IMR-90 (cell line): Measurements from ENCODE around the gene GRK5. TPM values are rescaled to one million over a fixed set of nuclear protein-coding genes. Genes with fewer than 3 reads are reported as not detected.
A peak's percentile ranks its signal among the peaks of the same experiment; 100 is the strongest.

Experiments
- ATAC-seq: fragments of 200-7000 bp; cut with Tn5 transposase; 2 replicates; pipeline ENCODE4 v1.9.1; 2020; ENCODE audit warnings: low read depth, mild to moderate bottlenecking, moderate library complexity
- BruUV-seq: library from RNA; stranded (reverse); fragments of 400-500 nt; replicated peaks from 2 replicates; lab custom pipeline; 2021; lab: Mats Ljungman, UMichigan
- CTCF ChIA-PET: fragments of 300-600 bp; formaldehyde crosslinking; extraction: SDS; loops from one replicate; lab custom pipeline; 2021; ENCODE audit warnings: antibody characterized with exemption; lab: Yijun Ruan, JAX
- POLR2A ChIA-PET: fragments of 300-600 bp; sonication (Branson Sonifier 250); formaldehyde crosslinking; loops from one replicate; lab custom pipeline; 2022; ENCODE audit warnings: antibody characterized with exemption; ENCODE audit not compliant: unreplicated experiment; lab: Charles Lee
- DNase-seq: peaks from one replicate; pipeline ENCODE4 v3.0.0; 2013
- H2AFZ ChIP-seq: replicated peaks from 2 replicates; pipeline ENCODE3; 2013; ENCODE audit warnings: low read length, mild to moderate bottlenecking; ENCODE audit not compliant: poor library complexity
- H2AK5ac ChIP-seq: 2 replicates; pipeline ENCODE4 v1.6.1; 2013; ENCODE audit warnings: low read depth, low read length, inconsistent platforms
- H2AK9ac ChIP-seq: replicated peaks from 2 replicates; pipeline ENCODE3; 2013; ENCODE audit warnings: mild to moderate bottlenecking, low read depth, low read length, moderate library complexity; ENCODE audit not compliant: poor library complexity
- H2BK120ac ChIP-seq: 2 replicates; pipeline ENCODE4 v1.6.1; 2013; ENCODE audit warnings: low read depth, low read length, inconsistent platforms
- H2BK15ac ChIP-seq: 3 replicates; pipeline ENCODE4 v1.6.1; 2013; ENCODE audit warnings: low read depth, low read length, inconsistent platforms
- H2BK20ac ChIP-seq: 2 replicates; pipeline ENCODE4 v1.6.1; 2013; ENCODE audit warnings: low read depth, mild to moderate bottlenecking, inconsistent platforms, low read length, moderate library complexity
- H2BK5ac ChIP-seq: 2 replicates; pipeline ENCODE4 v1.6.1; 2013; ENCODE audit warnings: mild to moderate bottlenecking, low read depth, low read length, inconsistent platforms; ENCODE audit not compliant: poor library complexity, severe bottlenecking
- H3K14ac ChIP-seq: replicated peaks from 2 replicates; pipeline ENCODE4 v1.6.1; 2013; ENCODE audit warnings: low read depth, low read length, inconsistent platforms
- H3K18ac ChIP-seq: 2 replicates; pipeline ENCODE4 v1.6.1; 2013; ENCODE audit warnings: low read depth, low read length, control low read depth
- H3K23ac ChIP-seq: 2 replicates; pipeline ENCODE4 v1.6.1; 2013; ENCODE audit warnings: low read depth, low read length, inconsistent platforms
- H3K27ac ChIP-seq: 2 replicates; pipeline ENCODE4 v1.5.1; 2013; ENCODE audit warnings: mild to moderate bottlenecking, control low read depth, low read length; ENCODE audit not compliant: insufficient read depth
- H3K27me3 ChIP-seq: 2 replicates; pipeline ENCODE4 v1.6.1; 2013; ENCODE audit warnings: low read length; ENCODE audit not compliant: control insufficient read depth, insufficient read depth
- H3K36me3 ChIP-seq: 2 replicates; pipeline ENCODE4 v1.6.1; 2013; ENCODE audit warnings: low read length, mixed read lengths; ENCODE audit not compliant: control insufficient read depth, insufficient read depth
- H3K4ac ChIP-seq: 2 replicates; pipeline ENCODE4 v1.6.1; 2013; ENCODE audit warnings: low read depth, low read length, inconsistent platforms
- H3K4me1 ChIP-seq: 2 replicates; pipeline ENCODE4 v1.6.1; 2013; ENCODE audit warnings: low read length, mixed read lengths; ENCODE audit not compliant: control insufficient read depth, insufficient read depth
- H3K4me2 ChIP-seq: 2 replicates; pipeline ENCODE4 v1.6.1; 2013; ENCODE audit warnings: low read depth, mild to moderate bottlenecking, control low read depth, low read length, moderate library complexity
- H3K4me3 ChIP-seq: 2 replicates; pipeline ENCODE4 v1.5.1; 2013; ENCODE audit warnings: low read depth, mild to moderate bottlenecking, control low read depth, low read length, moderate library complexity; ENCODE audit not compliant: insufficient read depth
- H3K56ac ChIP-seq: 2 replicates; pipeline ENCODE4 v1.6.1; 2013; ENCODE audit warnings: low read length, inconsistent platforms; ENCODE audit not compliant: insufficient read depth; ENCODE audit errors: extremely low read depth
- H3K79me1 ChIP-seq, 2 experiments: 2 replicates each; pipeline ENCODE4 v1.6.1; 2013; ENCODE audit warnings: low read length in 2 of 2, inconsistent platforms in 1 of 2, low read depth in 1 of 2
- H3K9ac ChIP-seq: 2 replicates; pipeline ENCODE4 v1.6.1; 2013; ENCODE audit warnings: low read depth, low read length, control low read depth
- H3K9me1 ChIP-seq: 2 replicates; pipeline ENCODE4 v1.6.1; 2013; ENCODE audit warnings: low read length, inconsistent platforms; ENCODE audit not compliant: insufficient read depth
- H3K9me3 ChIP-seq: 2 replicates; pipeline ENCODE4 v1.6.1; 2013; ENCODE audit warnings: low read length; ENCODE audit not compliant: control insufficient read depth, insufficient read depth
- H4K20me1 ChIP-seq: 2 replicates; pipeline ENCODE4 v1.6.1; 2013; ENCODE audit warnings: low read length, inconsistent platforms; ENCODE audit not compliant: insufficient read depth
- H4K5ac ChIP-seq: 2 replicates; pipeline ENCODE4 v1.6.1; 2013; ENCODE audit warnings: mild to moderate bottlenecking, low read depth, low read length, control low read depth
- H4K8ac ChIP-seq, 2 experiments: 2 replicates each; pipeline ENCODE4 v1.6.1; 2013; ENCODE audit warnings: low read depth in 2 of 2, low read length in 2 of 2, control low read depth in 1 of 2, inconsistent platforms in 1 of 2
- H4K91ac ChIP-seq: 2 replicates; pipeline ENCODE4 v1.6.1; 2013; ENCODE audit warnings: low read depth, low read length, inconsistent platforms; ENCODE audit not compliant: insufficient read depth
- CEBPB ChIP-seq: IDR thresholded peaks from 2 replicates; pipeline ENCODE4 v1.6.1; 2012; ENCODE audit warnings: low read depth, low read length, improper control_type of control experiment
- CHD1 ChIP-seq: IDR thresholded peaks from 2 replicates; pipeline ENCODE4 v1.6.1; 2012; ENCODE audit warnings: low read depth, low read length, improper control_type of control experiment
- NFE2L2 ChIP-seq: fragments of 150-350 bp; IDR thresholded peaks from 2 replicates; pipeline ENCODE4 v1.6.1; 2016; ENCODE audit warnings: low read depth, mild to moderate bottlenecking, low read length
- POLR2A ChIP-seq: IDR thresholded peaks from 2 replicates; pipeline ENCODE4 v1.6.1; 2012; ENCODE audit warnings: mild to moderate bottlenecking, low read depth, low read length
- RAD21 ChIP-seq: IDR thresholded peaks from 2 replicates; pipeline ENCODE4 v1.6.1; 2012; ENCODE audit warnings: low read length, improper control_type of control experiment
- RFX5 ChIP-seq: IDR thresholded peaks from 2 replicates; pipeline ENCODE4 v1.8.0; 2012; ENCODE audit warnings: low read depth, mild to moderate bottlenecking, low read length, moderate library complexity
- SMC3 ChIP-seq: fragments of 150-350 bp; IDR thresholded peaks from 2 replicates; pipeline ENCODE4 v1.6.1; 2016; ENCODE audit warnings: low read depth, mild to moderate bottlenecking, antibody characterized with exemption, low read length, moderate library complexity
- USF2 ChIP-seq: fragments of 150-350 bp; IDR thresholded peaks from 2 replicates; pipeline ENCODE4 v1.6.1; 2017; ENCODE audit warnings: mild to moderate bottlenecking, antibody characterized with exemption, low read length, low read depth
- WGBS, 2 experiments: methylation state at CpG; one replicate each; pipeline versions ENCODE4 v1.1.5 to v1.1.7; 2013; ENCODE audit warnings: missing lambda C conversion rate in 2 of 2; ENCODE audit not compliant: insufficient read length in 1 of 2; ENCODE audit errors: extremely low coverage in 2 of 2; 5-methylcytosine and 5-hydroxymethylcytosine counted together
- dilution Hi-C: fragments of 300-500 bp; cut with HindIII; formaldehyde crosslinking; loops from one replicate; pipeline ENCODE4 v1.14.3; 2018; ENCODE audit warnings: low sequenced_read_pairs; ENCODE audit not compliant: unreplicated experiment
- in situ Hi-C: fragments of 300-500 bp; cut with MboI; formaldehyde crosslinking; loops from 3 replicates; pipeline ENCODE4 v1.14.3; 2019; ENCODE audit warnings: low sequenced_read_pairs, inconsistent platforms, mixed read lengths
- intact Hi-C: fragments of 100-400 bp; cut with micrococcal nuclease; formaldehyde crosslinking; loops from 2 replicates; pipeline ENCODE4 v1.10.0; 2022
- polyA plus RNA-seq, 3 experiments: library from polyadenylated mRNA; depleted of rRNA; stranded (reverse); fragments of >200 nt; gene quantifications; 2 replicates each; pipeline ENCODE4 v1.2.3, GENCODE V29; 2012; ENCODE audit warnings: low replicate concordance in 1 of 3
- total RNA-seq: library from RNA; depleted of rRNA; stranded (reverse); fragments of >200 nt; gene quantifications from 2 replicates; pipeline ENCODE4 v1.2.3, GENCODE V29; 2012

The GRK5 gene
- total and polyA plus RNA-seq, 2 of the 4 experiments (the other 2 are of a cell fraction) = 12.9 to 16.3 TPM

GRCh38 chr10:119348106-119348505 is 140.7 kb downstream of the GRK5 start:
- no peak overlapping the region for H2BK20ac ChIP-seq
- H4K20me1 ChIP-seq = peaks cover 75% of the 10 kb centered on the region
- no peak overlapping the region for H3K4ac ChIP-seq
- no peak overlapping the region for H3K27ac ChIP-seq
- no peak overlapping the region for H2AK9ac ChIP-seq
- H3K79me1 ChIP-seq = peaks cover 46 to 85% of the 10 kb centered on the region in 2 experiments
- in situ Hi-C loops (no loop called here), intact Hi-C loops (no loop called here), dilution Hi-C loops (no loop called here)
- no peak overlapping the region for H2AK5ac ChIP-seq
- H3K14ac ChIP-seq = no peak overlapping the region
- H3K9ac ChIP-seq = no peak overlapping the region
- no peak overlapping the region for H2BK120ac ChIP-seq
- peak overlapping the region in 1 of 2 experiments; percentile 8; a peak in 1 of 4 replicates for H4K8ac ChIP-seq
- H2BK15ac ChIP-seq = no peak overlapping the region
- DNase-seq (no peak), ATAC-seq (no peak)
- BruUV-seq = no TSS peak
- no peak overlapping the region for H3K4me2 ChIP-seq
- no peak overlapping the region for H3K4me3 ChIP-seq
- no peak overlapping the region for H3K56ac ChIP-seq
- no peaks in the 10 kb centered on the region for H3K27me3 ChIP-seq
- peaks cover 28% of the 10 kb centered on the region for H3K4me1 ChIP-seq
- H3K36me3 ChIP-seq = peaks cover 52% of the 10 kb centered on the region
- no peak overlapping the region for H4K5ac ChIP-seq
- no peak overlapping the region for H2BK5ac ChIP-seq
- CTCF ChIA-PET = no interaction called here
- POLR2A ChIA-PET = no interaction called here
- H4K91ac ChIP-seq = no peak overlapping the region
- peaks cover 13% of the 10 kb centered on the region for H3K9me1 ChIP-seq
- H2AFZ ChIP-seq = no peak overlapping the region
- H3K9me3 ChIP-seq = peaks cover 4% of the 10 kb centered on the region; the same call in 1 of the 2 replicates
- H3K18ac ChIP-seq = no peak overlapping the region; the same call in 1 of the 2 replicates
- no peak for TF ChIP-seq CHD1
- no peak for TF ChIP-seq NFE2L2
- TF ChIP-seq RAD21 = no peak
- no peak for TF ChIP-seq USF2
- TF ChIP-seq SMC3 = no peak
- no peak for TF ChIP-seq POLR2A
- TF ChIP-seq RFX5 = no peak
- no peak for TF ChIP-seq CEBPB
- WGBS, 2 experiments = no CpG with 5 or more reads among the region's 5 CpGs
- H3K23ac ChIP-seq = no peak overlapping the region
